Calu3 (cell line): ENCODE results near the gene MRPL20. TPM values are rescaled to one million over a fixed set of nuclear protein-coding genes. Genes with fewer than 3 reads are reported as not detected.

Source experiments
- BruUV-seq: library from RNA; stranded (reverse); fragments of 400-500 nt; replicated peaks from 2 replicates; lab custom pipeline; 2021; lab: Mats Ljungman, UMichigan
- CTCF ChIA-PET: fragments of 300-600 bp; sonication (Branson Sonifier 250); formaldehyde crosslinking; loops from one replicate; lab custom pipeline; 2022; ENCODE audit warnings: antibody characterized with exemption; lab: Charles Lee
- DNase-seq: peaks from one replicate; pipeline ENCODE4 v3.0.0; 2022
- H3K27ac Mint-ChIP-seq: one replicate; pipeline ENCODE4 v1.8.0; 2022; ENCODE audit warnings: mixed read lengths; ENCODE audit not compliant: unreplicated experiment
- H3K27me3 Mint-ChIP-seq: one replicate; pipeline ENCODE4 v1.8.0; 2022; ENCODE audit warnings: mixed read lengths; ENCODE audit not compliant: unreplicated experiment
- H3K36me3 Mint-ChIP-seq: one replicate; pipeline ENCODE4 v1.8.0; 2022; ENCODE audit warnings: mild to moderate bottlenecking, moderate library complexity, mixed read lengths; ENCODE audit not compliant: insufficient read depth, unreplicated experiment
- H3K4me1 Mint-ChIP-seq: one replicate; pipeline ENCODE4 v1.8.0; 2022; ENCODE audit warnings: mild to moderate bottlenecking, low read depth, mixed read lengths; ENCODE audit not compliant: unreplicated experiment
- H3K4me3 Mint-ChIP-seq: one replicate; pipeline ENCODE4 v1.8.0; 2022; ENCODE audit warnings: mild to moderate bottlenecking, low read depth, moderate library complexity, mixed read lengths; ENCODE audit not compliant: unreplicated experiment
- H3K9me3 Mint-ChIP-seq: one replicate; pipeline ENCODE4 v1.8.0; 2022; ENCODE audit warnings: low read depth, mixed read lengths; ENCODE audit not compliant: unreplicated experiment
- intact Hi-C: fragments of 100-400 bp; cut with micrococcal nuclease; formaldehyde crosslinking; loops from one replicate; pipeline ENCODE4 v1.10.0; 2022; ENCODE audit not compliant: unreplicated experiment
- total RNA-seq: library from RNA; stranded (reverse); gene quantifications from 2 replicates; pipeline ENCODE4 v1.2.3, GENCODE V29; 2022
- TF ChIP-seq, protein P1 (sequence below): fragments of 200-600 bp; IDR thresholded peaks from one replicate; pipeline ENCODE4 v1.8.0; 2022; ENCODE audit warnings: antibody characterized with exemption; ENCODE audit not compliant: unreplicated experiment

Gene MRPL20
- total RNA-seq, 1 experiment from 2014 or later: 81.2 TPM

DNA sequence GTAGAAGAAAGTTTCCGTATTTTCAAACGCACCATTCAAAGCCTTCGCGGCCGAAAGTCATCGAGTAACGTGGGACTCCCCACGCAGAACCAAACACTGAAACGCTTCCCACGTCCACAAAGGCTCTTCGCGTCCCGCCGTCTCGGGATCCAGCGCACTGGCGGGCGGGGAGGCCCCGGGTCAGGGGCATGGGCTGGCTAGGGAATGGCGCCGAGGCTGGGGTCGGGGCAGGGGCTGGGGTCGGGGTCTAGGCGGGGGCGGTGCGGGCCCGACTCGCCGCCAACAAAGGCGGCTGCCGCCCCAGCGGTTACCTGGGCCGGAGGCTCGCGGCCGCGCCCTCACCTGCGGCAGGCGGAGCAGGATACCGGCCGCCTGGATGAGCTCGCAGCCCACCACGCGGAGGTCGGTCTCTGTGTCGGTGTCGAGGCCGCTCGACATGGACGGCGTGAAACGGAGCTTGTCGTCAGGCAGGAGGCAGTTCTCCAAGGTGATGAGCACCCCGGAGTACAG lies 8.4 kb downstream of the MRPL20 start:
- no peak for DNase-seq
- Mint-ChIP-seq H3K9me3 (no peaks in the 10 kb centered on the region), H3K36me3 (peaks cover 83% of the 10 kb centered on the region), H3K4me1 (no peaks in the 10 kb centered on the region), H3K27me3 (no peaks in the 10 kb centered on the region), H3K27ac (peak overlapping the region; percentile 79), H3K4me3 (peak overlapping the region; percentile 84)
- intact Hi-C loops: no loop called here
- CTCF ChIA-PET: interaction anchor here (0.6 to 1.2 kb wide), 6 partner anchors 23 to 485 kb away, joined by 3 to 8 read pairs (median 4); partner anchors contain the start of gene AURKAIP1
- BruUV-seq: no TSS peak
- TF ChIP-seq, protein P1, sequence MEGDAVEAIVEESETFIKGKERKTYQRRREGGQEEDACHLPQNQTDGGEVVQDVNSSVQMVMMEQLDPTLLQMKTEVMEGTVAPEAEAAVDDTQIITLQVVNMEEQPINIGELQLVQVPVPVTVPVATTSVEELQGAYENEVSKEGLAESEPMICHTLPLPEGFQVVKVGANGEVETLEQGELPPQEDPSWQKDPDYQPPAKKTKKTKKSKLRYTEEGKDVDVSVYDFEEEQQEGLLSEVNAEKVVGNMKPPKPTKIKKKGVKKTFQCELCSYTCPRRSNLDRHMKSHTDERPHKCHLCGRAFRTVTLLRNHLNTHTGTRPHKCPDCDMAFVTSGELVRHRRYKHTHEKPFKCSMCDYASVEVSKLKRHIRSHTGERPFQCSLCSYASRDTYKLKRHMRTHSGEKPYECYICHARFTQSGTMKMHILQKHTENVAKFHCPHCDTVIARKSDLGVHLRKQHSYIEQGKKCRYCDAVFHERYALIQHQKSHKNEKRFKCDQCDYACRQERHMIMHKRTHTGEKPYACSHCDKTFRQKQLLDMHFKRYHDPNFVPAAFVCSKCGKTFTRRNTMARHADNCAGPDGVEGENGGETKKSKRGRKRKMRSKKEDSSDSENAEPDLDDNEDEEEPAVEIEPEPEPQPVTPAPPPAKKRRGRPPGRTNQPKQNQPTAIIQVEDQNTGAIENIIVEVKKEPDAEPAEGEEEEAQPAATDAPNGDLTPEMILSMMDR: no peak

GRCh38 chr1:1397839-1398523 lies 9.1 kb downstream of the MRPL20 start:
- Mint-ChIP-seq H3K27ac (peak overlapping the region; percentile 79), H3K9me3 (no peaks in the 10 kb centered on the region), H3K36me3 (peaks cover 81% of the 10 kb centered on the region), H3K4me1 (no peaks in the 10 kb centered on the region), H3K4me3 (peak overlapping the region; percentile 84), H3K27me3 (no peaks in the 10 kb centered on the region)
- no peak for DNase-seq
- TF ChIP-seq, protein P1: no peak
- intact Hi-C loops: no loop called here
- BruUV-seq: TSS peak; percentile 69
- CTCF ChIA-PET: no interaction called here

- DNase-seq: no peak
- TF ChIP-seq, protein P1: no peak
- Mint-ChIP-seq H3K4me1 (no peaks in the 10 kb centered on the region), H3K9me3 (no peaks in the 10 kb centered on the region), H3K27ac (no peak overlapping the region), H3K27me3 (no peaks in the 10 kb centered on the region), H3K4me3 (no peak overlapping the region), H3K36me3 (peaks cover 72% of the 10 kb centered on the region)
- intact Hi-C loops: no loop called here
- CTCF ChIA-PET: no interaction called here
- BruUV-seq: no TSS peak
These were observed 11.9 kb downstream of the MRPL20 start for GRCh38 chr1:1395166-1395565.

DNA sequence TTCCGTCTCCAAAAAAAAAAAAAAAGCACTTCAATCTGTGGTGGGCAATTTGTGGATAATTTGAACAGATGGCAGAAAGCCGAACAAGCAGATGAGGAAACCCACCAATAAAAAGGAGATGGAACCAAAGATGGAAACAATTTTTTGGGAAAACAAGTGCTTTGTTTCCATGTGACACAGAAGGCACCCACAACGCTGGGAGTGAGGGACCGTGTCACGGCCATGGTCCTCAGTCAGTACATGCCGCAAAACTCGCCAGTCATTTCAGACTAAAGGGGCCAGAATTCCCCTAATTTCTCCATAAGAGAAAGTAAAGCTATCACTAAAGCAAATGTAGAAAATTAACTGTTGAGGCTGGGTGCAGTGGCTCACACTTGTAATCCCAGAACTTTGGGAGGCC lies 13.0 kb downstream of the MRPL20 start:
- no peak overlapping the region for H3K4me3 Mint-ChIP-seq
- no peaks in the 10 kb centered on the region for H3K4me1 Mint-ChIP-seq
- intact Hi-C loops: no loop called here
- H3K27me3 Mint-ChIP-seq: no peaks in the 10 kb centered on the region
- no peak overlapping the region for H3K27ac Mint-ChIP-seq
- DNase-seq: no peak
- TF ChIP-seq, protein P1: no peak
- BruUV-seq: no TSS peak
- no peaks in the 10 kb centered on the region for H3K9me3 Mint-ChIP-seq
- H3K36me3 Mint-ChIP-seq: peaks cover 72% of the 10 kb centered on the region
- CTCF ChIA-PET: no interaction called here
